HTERT RPE-1 (cell line): Measurements from ENCODE around the gene TM9SF3.

Experiments used
- in situ Hi-C: fragments of 300-500 bp; cut with MboI; formaldehyde crosslinking; loops from 4 replicates; pipeline ENCODE4 v1.14.3; 2020; ENCODE audit warnings: low sequenced_read_pairs

The TM9SF3 gene

GRCh38 chr10:96482815-96483588 is 103.8 kb downstream of the TM9SF3 start:
- in situ Hi-C loops, result no loop called here

- in situ Hi-C loops, result no loop called here
Measured at GRCh38 chr10:96478355-96478754, 108.5 kb downstream of the TM9SF3 start.

GRCh38 chr10:96473866-96474265 is 112.9 kb downstream of the TM9SF3 start:
- in situ Hi-C loops, result no loop called here

GRCh38 chr10:96470116-96470743 is 116.6 kb downstream of the TM9SF3 start:
- in situ Hi-C loops, result no loop called here

- in situ Hi-C loops, result no loop called here
Measured at GRCh38 chr10:96468845-96469244, 118.0 kb downstream of the TM9SF3 start.
